ENCODE data around the gene RING1.

RING1 gene

GRCh38 chr6:33178755-33179475 is 29.4 kb upstream of the RING1 start:
- TF ChIP-seq CTCF (IDR thresholded peaks at IDR 0.05; ENCODE audit: borderline replicate concordance, insufficient read depth, low read depth, low read length): no peak
- H3K4me3 ChIP-seq (ENCODE audit: low read depth, low read length): no peak overlapping the region

DNA sequence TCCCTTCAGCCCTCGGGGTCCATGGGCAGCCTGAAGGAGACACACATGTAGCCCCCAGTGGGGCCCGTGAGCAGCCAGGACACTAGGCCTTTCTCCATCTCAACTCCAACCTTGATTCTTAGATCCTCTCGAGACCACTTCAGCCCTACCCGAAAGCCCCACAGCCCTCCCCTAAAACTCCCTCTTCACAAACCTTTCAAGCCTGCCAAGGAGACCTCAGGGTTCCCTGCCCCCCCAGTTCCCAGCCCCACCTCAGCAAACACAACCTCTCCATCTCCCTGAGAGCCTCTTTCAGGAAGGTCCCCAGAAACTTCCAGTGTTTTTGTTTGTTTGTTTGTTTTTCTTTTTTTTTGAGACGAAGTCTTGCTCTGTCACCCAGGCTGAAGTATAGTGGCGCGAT is 27.2 kb upstream of the RING1 start:
- no peak for TF ChIP-seq CTCF (IDR thresholded peaks at IDR 0.05; ENCODE audit: borderline replicate concordance, insufficient read depth, low read depth, low read length)
- no peak overlapping the region for H3K4me3 ChIP-seq (ENCODE audit: low read depth, low read length)

- no peak overlapping the region for H3K4me3 ChIP-seq (ENCODE audit: low read depth, low read length)
- no peak for TF ChIP-seq CTCF (IDR thresholded peaks at IDR 0.05; ENCODE audit: borderline replicate concordance, insufficient read depth, low read depth, low read length)
Observed at GRCh38 chr6:33183071-33183683, 25.1 kb upstream of the RING1 start.

DNA sequence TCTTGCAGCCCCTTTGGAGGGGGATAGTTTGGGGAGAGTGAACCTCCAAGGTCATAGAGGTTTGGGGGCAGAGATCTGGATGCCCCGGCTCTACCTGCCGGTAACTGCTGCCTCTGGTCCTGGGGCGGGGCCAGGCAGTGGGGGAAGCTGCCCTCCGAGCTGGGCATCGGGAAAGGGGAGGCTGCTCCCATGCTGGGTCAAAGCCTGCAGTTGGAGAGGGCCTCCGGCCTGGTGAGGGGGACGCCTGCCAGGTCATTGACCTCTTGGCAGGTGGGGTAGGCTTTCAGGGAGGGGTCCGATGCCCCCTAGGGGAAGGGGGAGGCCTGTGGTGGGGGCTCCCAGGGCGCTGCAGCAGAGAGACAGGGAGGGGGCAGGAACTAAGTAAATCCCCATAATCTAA is 23.1 kb upstream of the RING1 start:
- TF ChIP-seq CTCF (IDR thresholded peaks at IDR 0.05; ENCODE audit: borderline replicate concordance, insufficient read depth, low read depth, low read length): no peak
- H3K4me3 ChIP-seq (ENCODE audit: low read depth, low read length): no peak overlapping the region

GRCh38 chr6:33185654-33186187 is 22.6 kb upstream of the RING1 start:
- no peak overlapping the region for H3K4me3 ChIP-seq (ENCODE audit: low read depth, low read length)
- no peak for TF ChIP-seq CTCF (IDR thresholded peaks at IDR 0.05; ENCODE audit: borderline replicate concordance, insufficient read depth, low read depth, low read length)

GRCh38 chr6:33187809-33188208 is 20.5 kb upstream of the RING1 start:
- no peak for TF ChIP-seq CTCF (IDR thresholded peaks at IDR 0.05; ENCODE audit: borderline replicate concordance, insufficient read depth, low read depth, low read length)

GRCh38 chr6:33189164-33189563 is 19.1 kb upstream of the RING1 start:
- H3K4me3 ChIP-seq (ENCODE audit: low read depth, low read length): no peak overlapping the region
- no peak for TF ChIP-seq CTCF (IDR thresholded peaks at IDR 0.05; ENCODE audit: borderline replicate concordance, insufficient read depth, low read depth, low read length)

More at GRCh38 chr6:33187809-33188208, 20.5 kb upstream of the RING1 start:
- no peak overlapping the region for H3K4me3 ChIP-seq (ENCODE audit: low read depth, low read length)

Measured in GM12875 (cell line).